RWPE1 (cell line): Measurements from ENCODE around the gene RFX1.
"Not testable (repeated sequence)": the region's sequence is repeated elsewhere in the genome, so short reads cannot be mapped to it uniquely, and the experiment has no call there.

Experiments
- CTCF ChIA-PET: fragments of 350-600 bp; sonication (Branson Sonifier 250); formaldehyde crosslinking; extraction: SDS; loops from one replicate; lab custom pipeline; 2021; lab: Yijun Ruan, JAX
- POLR2A ChIA-PET: fragments of 400-600 bp; formaldehyde crosslinking; extraction: SDS; loops from one replicate; lab custom pipeline; 2020; ENCODE audit warnings: antibody characterized with exemption; ENCODE audit not compliant: low non-redundant PET; lab: Yijun Ruan, JAX
- DNase-seq: peaks from one replicate; pipeline ENCODE4 v3.0.0; 2012; ENCODE audit warnings: low spot score
- H3K27ac ChIP-seq: fragments of 450-650 bp; 2 replicates; pipeline ENCODE4 v1.5.1; 2017
- CTCF ChIP-seq: fragments of 450-650 bp; conservative IDR thresholded peaks from 2 replicates; pipeline ENCODE4 v1.5.1; 2017; ENCODE audit warnings: low read depth, mild to moderate bottlenecking

The RFX1 gene

GRCh38 chr19:13926715-13927114, 79.4 kb downstream of the RFX1 start:
- no peak for TF ChIP-seq CTCF
- peak overlapping the region; percentile 40 for H3K27ac ChIP-seq
- ChIA-PET POLR2A (no interaction called here), CTCF (no interaction called here)
- DNase-seq: no peak

DNA sequence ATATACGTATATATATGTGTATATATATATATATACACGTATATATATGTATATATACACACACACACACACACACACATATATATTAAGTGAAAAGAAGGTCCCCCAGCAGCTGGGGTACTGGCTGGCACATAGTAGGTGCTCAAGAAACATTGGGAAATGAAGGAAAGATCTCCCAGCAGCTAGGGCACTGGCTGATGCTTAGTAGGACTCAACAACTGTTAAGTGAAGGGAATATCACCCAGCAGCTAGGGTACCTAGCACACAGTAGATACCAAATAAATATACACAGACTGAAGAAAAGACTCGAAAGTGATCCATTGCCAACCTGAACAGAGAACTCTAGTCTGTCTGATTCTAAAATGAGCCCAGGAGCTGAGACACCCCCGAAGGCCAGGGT, 80.1 kb downstream of the RFX1 start:
- DNase-seq: no peak
- TF ChIP-seq CTCF: no peak
- ChIA-PET CTCF (interaction anchor here (0.6 kb wide), 1 partner anchor 19 kb away, joined by 3 read pairs; no protein-coding TSS in a partner anchor), POLR2A (no interaction called here)
- peak overlapping the region; percentile 40; the same call in 1 of the 2 replicates for H3K27ac ChIP-seq

- DNase-seq: no peak
- ChIA-PET POLR2A (interaction anchor here (0.7 kb wide), 1 partner anchor 27 kb away, joined by 8 read pairs; no protein-coding TSS in a partner anchor), CTCF (interaction anchor here (0.6 kb wide), 1 partner anchor 150 kb away, joined by 3 read pairs; no protein-coding TSS in a partner anchor)
- no peak for TF ChIP-seq CTCF
- H3K27ac ChIP-seq: peak overlapping the region; percentile 17; the same call in 1 of the 2 replicates
These were observed 82.7 kb downstream of the RFX1 start for GRCh38 chr19:13923194-13923987.

- CTCF ChIA-PET, DNase-seq, POLR2A ChIA-PET, H3K27ac ChIP-seq: not testable (repeated sequence)
These were observed 84.0 kb downstream of the RFX1 start for GRCh38 chr19:13922118-13922517.

- H3K27ac ChIP-seq: no peak overlapping the region
- CTCF ChIA-PET: no interaction called here
- no peak for TF ChIP-seq CTCF
- POLR2A ChIA-PET: no interaction called here
- DNase-seq: peak; percentile 53
These were observed 85.0 kb downstream of the RFX1 start for GRCh38 chr19:13920940-13921747.

- CTCF ChIA-PET: no interaction called here
These were observed 85.6 kb downstream of the RFX1 start for GRCh38 chr19:13920524-13920923.

More at GRCh38 chr19:13920524-13920923, 85.6 kb downstream of the RFX1 start:
- POLR2A ChIA-PET: no interaction called here
- TF ChIP-seq CTCF: no peak
- DNase-seq: no peak
- no peak overlapping the region for H3K27ac ChIP-seq
